Esophagus muscularis mucosa (tissue), 4 donors: ENCODE results near the gene DNAJC6. TPM values are rescaled to one million over a fixed set of nuclear protein-coding genes. Genes with fewer than 3 reads are reported as not detected.

Experiments used
- DNase-seq: peaks from one replicate; pipeline ENCODE4 v3.0.0-alpha.2; 2017; ENCODE audit errors: extremely low spot score
- H3K27ac ChIP-seq, 4 donors: fragments of 200-600 bp; sonication (generic); replicated peaks in 1 of 4; 1 replicate in 3 of 4; 2 replicates in 1 of 4; pipeline ENCODE4 v1.5.1; 2016 to 2019; ENCODE audit warnings: mild to moderate bottlenecking in 1 of 4
- H3K27me3 ChIP-seq, 4 donors: fragments of 200-600 bp; sonication (generic); one replicate each; pipeline versions ENCODE4 v1.5.1 to v1.6.0; 2016 to 2019
- H3K36me3 ChIP-seq, 4 donors: fragments of 200-600 bp; sonication (generic); one replicate each; pipeline ENCODE4 v1.5.1; 2016 to 2019
- H3K4me1 ChIP-seq, 4 donors: fragments of 200-600 bp; sonication (generic); one replicate each; pipeline ENCODE4 v1.5.1; 2016 to 2019
- H3K4me3 ChIP-seq, 4 donors: fragments of 200-600 bp; sonication (generic); 1 replicate in 2 of 4; 2 replicates in 2 of 4; pipeline ENCODE4 v1.5.1; 2016 to 2019; ENCODE audit warnings: mild to moderate bottlenecking in 4 of 4, moderate library complexity in 1 of 4
- H3K9me3 ChIP-seq, 4 donors: fragments of 200-600 bp; sonication (generic); 1 replicate in 3 of 4; 2 replicates in 1 of 4; pipeline ENCODE4 v1.5.1; 2016 to 2019
- EP300 ChIP-seq: sonication (generic); formaldehyde crosslinking; IDR thresholded peaks from one replicate; pipeline ENCODE4 v1.6.1; 2017; ENCODE audit warnings: antibody characterized with exemption
- POLR2A ChIP-seq: fragments of 450-650 bp; IDR thresholded peaks from one replicate; pipeline ENCODE4 v1.6.1; 2017; ENCODE audit warnings: antibody characterized with exemption, moderate library complexity, mild to moderate bottlenecking, low read depth
- POLR2AphosphoS5 ChIP-seq, 2 donors: sonication (generic); formaldehyde crosslinking; IDR thresholded peaks; one replicate each; pipeline ENCODE4 v1.6.1; 2017; ENCODE audit warnings: antibody characterized with exemption in 2 of 2
- WGBS: methylation state at CpG from one replicate; pipeline ENCODE4 v1.1.5; 2018; 5-methylcytosine and 5-hydroxymethylcytosine counted together
- intact Hi-C: fragments of 100-400 bp; cut with DNase I; formaldehyde crosslinking; loops from one replicate; pipeline ENCODE4 v1.15.1; 2023
- total RNA-seq, 4 donors: library from RNA; depleted of rRNA; stranded (reverse); fragments of >200 nt; gene quantifications; one replicate each; pipeline versions ENCODE4 v1.1.0 to v1.2.1, GENCODE V29; 2016
- TF ChIP-seq, protein P1 (sequence below), 3 experiments: fragments of 200-600 bp in 2 of 3; fragments of 450-650 bp in 1 of 3; sonication (generic) in 2 of 3; IDR thresholded peaks; one replicate each; pipeline ENCODE4 v1.5.1; 2017 to 2019; ENCODE audit warnings: antibody characterized with exemption in 3 of 3, mild to moderate bottlenecking in 2 of 3, moderate library complexity in 1 of 3

DNAJC6 gene
- total RNA-seq, 4 donors from 2014 or later = 3.7 to 8.3 (median 4.4) TPM

DNA sequence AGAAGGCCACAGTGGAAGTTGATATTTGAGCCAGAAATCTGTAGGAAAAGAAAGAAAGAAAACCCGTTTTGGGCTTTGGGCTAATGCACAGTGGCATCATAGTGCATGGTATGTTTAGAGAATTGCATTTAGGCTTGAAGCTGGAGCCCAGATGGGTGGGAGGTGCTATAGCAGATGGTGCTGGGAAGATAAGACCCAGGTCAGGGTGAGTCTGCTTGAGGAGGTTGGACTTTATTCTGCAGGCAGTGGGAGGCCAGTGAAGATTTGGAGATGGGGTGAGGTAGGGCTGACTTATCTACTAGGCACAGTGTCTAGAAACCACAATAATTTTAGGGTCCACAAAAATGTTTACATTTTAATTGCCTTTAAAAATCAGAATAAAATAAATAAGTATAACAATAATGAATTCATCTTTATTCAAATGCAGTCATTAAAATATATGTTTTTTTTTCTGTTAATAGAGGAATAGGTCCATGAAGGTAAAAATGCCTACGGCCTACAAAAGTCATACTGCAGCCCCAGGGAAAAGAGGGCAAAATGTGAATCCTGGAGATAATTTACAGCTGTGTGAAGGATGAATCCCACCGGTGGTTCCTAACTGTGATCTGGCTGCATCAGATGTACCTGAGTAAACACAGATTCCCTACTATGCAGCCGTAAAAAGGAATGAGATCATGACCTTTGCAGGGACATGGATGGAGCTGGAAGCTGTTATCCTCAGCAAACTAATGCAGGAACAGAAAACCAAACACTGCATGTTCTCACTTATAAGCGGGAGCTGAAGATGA, 8.7 kb downstream of the DNAJC6 start:
- H3K27me3 ChIP-seq = peaks cover 0 to 3% (median 0%) of the 10 kb centered on the region in 4 donors
- H3K4me1 ChIP-seq = no peaks in the 10 kb centered on the region
- WGBS = 85% methylated on average over 5 of the region's 5 CpGs
- peaks cover 0 to 7% (median 2%) of the 10 kb centered on the region in 4 donors for H3K9me3 ChIP-seq
- TF ChIP-seq, protein P1, sequence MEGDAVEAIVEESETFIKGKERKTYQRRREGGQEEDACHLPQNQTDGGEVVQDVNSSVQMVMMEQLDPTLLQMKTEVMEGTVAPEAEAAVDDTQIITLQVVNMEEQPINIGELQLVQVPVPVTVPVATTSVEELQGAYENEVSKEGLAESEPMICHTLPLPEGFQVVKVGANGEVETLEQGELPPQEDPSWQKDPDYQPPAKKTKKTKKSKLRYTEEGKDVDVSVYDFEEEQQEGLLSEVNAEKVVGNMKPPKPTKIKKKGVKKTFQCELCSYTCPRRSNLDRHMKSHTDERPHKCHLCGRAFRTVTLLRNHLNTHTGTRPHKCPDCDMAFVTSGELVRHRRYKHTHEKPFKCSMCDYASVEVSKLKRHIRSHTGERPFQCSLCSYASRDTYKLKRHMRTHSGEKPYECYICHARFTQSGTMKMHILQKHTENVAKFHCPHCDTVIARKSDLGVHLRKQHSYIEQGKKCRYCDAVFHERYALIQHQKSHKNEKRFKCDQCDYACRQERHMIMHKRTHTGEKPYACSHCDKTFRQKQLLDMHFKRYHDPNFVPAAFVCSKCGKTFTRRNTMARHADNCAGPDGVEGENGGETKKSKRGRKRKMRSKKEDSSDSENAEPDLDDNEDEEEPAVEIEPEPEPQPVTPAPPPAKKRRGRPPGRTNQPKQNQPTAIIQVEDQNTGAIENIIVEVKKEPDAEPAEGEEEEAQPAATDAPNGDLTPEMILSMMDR (IDR thresholded peaks at IDR 0.05) = no peak
- no peak overlapping the region for H3K27ac ChIP-seq
- intact Hi-C loops = no loop called here
- no peak overlapping the region for H3K4me3 ChIP-seq
- H3K36me3 ChIP-seq = no peaks in the 10 kb centered on the region
- peak; percentile 31 for DNase-seq

GRCh38 chr1:65319141-65319540, 9.8 kb downstream of the DNAJC6 start:
- Histone ChIP-seq H3K27me3 (no peaks in the 10 kb centered on the region), H3K9me3 (peaks cover 0 to 7% (median 2%) of the 10 kb centered on the region in 4 donors), H3K27ac (no peak overlapping the region), H3K4me3 (no peak overlapping the region), H3K4me1 (no peaks in the 10 kb centered on the region), H3K36me3 (no peaks in the 10 kb centered on the region)
- TF ChIP-seq, protein P1 (IDR thresholded peaks at IDR 0.05) = no peak
- TF ChIP-seq POLR2AphosphoS5 (IDR thresholded peaks at IDR 0.05) (no peak), POLR2A (no peak), EP300 (no peak)
- intact Hi-C loops = no loop called here
- DNase-seq = no peak
- 83% methylated on average over 3 of the region's 3 CpGs for WGBS

DNA sequence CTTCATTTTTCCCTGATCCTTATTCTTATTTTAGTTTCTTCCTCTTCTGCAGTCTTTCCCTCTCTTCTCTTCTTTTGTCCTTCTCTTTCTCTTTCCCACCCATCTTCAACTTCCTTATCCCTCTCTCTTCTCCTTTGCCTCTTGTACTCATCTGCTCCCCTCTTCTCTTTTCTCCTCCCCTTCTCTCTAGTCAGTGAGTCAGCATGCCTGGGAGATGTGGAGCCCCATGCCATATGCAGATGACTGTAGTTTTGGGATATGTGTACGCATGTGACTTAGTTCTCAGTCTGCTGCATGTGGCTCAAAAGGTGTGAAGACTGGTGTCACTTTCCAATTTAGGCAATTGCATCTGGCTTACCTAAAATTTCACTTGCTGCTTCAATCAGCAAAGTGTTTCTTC, 10.4 kb downstream of the DNAJC6 start:
- TF ChIP-seq EP300 (no peak), POLR2A (no peak), POLR2AphosphoS5 (IDR thresholded peaks at IDR 0.05) (no peak)
- TF ChIP-seq, protein P1 (IDR thresholded peaks at IDR 0.05) = no peak
- Histone ChIP-seq H3K4me1 (no peaks in the 10 kb centered on the region), H3K27ac (no peak overlapping the region), H3K27me3 (no peaks in the 10 kb centered on the region), H3K9me3 (peaks cover 0 to 7% (median 2%) of the 10 kb centered on the region in 4 donors), H3K4me3 (no peak overlapping the region), H3K36me3 (no peaks in the 10 kb centered on the region)
- 94% methylated on average over 1 of the region's 1 CpG for WGBS
- DNase-seq = no peak
- intact Hi-C loops = no loop called here

DNA sequence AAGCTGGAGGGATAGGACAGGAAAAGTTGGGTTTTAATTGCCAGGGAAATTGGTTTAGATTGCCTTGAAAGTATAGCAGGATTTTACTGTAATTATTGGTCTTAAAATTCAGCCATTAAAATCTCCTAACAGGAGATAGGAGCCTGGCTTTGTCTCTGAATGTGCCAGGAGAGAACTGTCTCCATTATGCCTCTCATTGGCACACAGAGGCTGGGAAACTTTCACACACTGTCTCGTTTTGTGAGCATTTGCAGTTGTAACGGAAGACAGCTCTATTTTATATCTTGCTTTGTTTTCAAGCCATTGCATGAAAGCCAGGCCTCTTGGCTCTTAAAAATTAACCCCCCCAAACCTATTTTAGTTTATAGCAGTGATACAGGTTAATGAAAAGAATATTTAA, 12.5 kb downstream of the DNAJC6 start:
- TF ChIP-seq EP300 (no peak), POLR2AphosphoS5 (IDR thresholded peaks at IDR 0.05) (no peak), POLR2A (no peak)
- TF ChIP-seq, protein P1 (IDR thresholded peaks at IDR 0.05) = no peak
- Histone ChIP-seq H3K4me3 (no peak overlapping the region), H3K9me3 (peaks cover 0 to 7% (median 2%) of the 10 kb centered on the region in 4 donors), H3K27me3 (no peaks in the 10 kb centered on the region), H3K4me1 (no peaks in the 10 kb centered on the region), H3K36me3 (no peaks in the 10 kb centered on the region), H3K27ac (no peak overlapping the region)
- no peak for DNase-seq
- intact Hi-C loops = no loop called here
- WGBS = 25% methylated on average over 2 of the region's 2 CpGs

DNA sequence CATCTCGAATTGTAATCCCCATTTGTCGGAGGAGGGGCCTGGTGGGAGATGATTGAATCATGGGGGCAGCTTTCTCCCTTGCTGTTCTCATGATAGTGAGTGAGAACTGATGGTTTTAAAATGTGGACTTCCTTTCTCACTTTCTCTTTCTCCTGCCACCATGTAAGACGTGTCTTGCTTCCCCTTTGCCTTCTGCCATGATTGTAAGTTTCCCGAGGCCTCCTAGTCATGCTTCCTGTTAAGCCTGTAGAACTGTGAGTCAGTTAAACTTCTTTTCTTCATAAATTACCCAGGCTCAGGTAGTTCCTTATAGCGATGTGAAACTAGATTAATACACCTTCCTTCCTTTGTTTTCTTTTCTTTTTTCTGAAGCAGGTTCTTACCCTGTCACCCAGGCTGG, 13.9 kb downstream of the DNAJC6 start:
- intact Hi-C loops = no loop called here
- no peaks in the 10 kb centered on the region for H3K4me1 ChIP-seq
- H3K27ac ChIP-seq = no peak overlapping the region
- no peak overlapping the region for H3K4me3 ChIP-seq
- no peaks in the 10 kb centered on the region for H3K27me3 ChIP-seq
- DNase-seq = no peak
- peaks cover 0 to 7% (median 2%) of the 10 kb centered on the region in 4 donors for H3K9me3 ChIP-seq
- WGBS = 62% methylated on average over 5 of the region's 5 CpGs
- no peaks in the 10 kb centered on the region for H3K36me3 ChIP-seq
- no peak for TF ChIP-seq POLR2A
- TF ChIP-seq, protein P1 (IDR thresholded peaks at IDR 0.05) = no peak
- no peak for TF ChIP-seq POLR2AphosphoS5 (IDR thresholded peaks at IDR 0.05)
- no peak for TF ChIP-seq EP300
